Lower leg skin (tissue), 4 donors: Measurements from ENCODE around the gene PASK. TPM values are rescaled to one million over a fixed set of nuclear protein-coding genes. Genes with fewer than 3 reads are reported as not detected.

Experiments
- DNase-seq, 2 donors: peaks; one replicate each; pipeline ENCODE4 v3.0.0-alpha.2; 2019; ENCODE audit warnings: low spot score in 2 of 2
- H3K4me3 ChIP-seq: fragments of 200-600 bp; sonication (generic); 2 replicates; pipeline ENCODE4 v1.5.1; 2017; ENCODE audit warnings: mild to moderate bottlenecking, low read depth; ENCODE audit not compliant: poor library complexity, severe bottlenecking
- POLR2A ChIP-seq, 2 donors: fragments of 450-650 bp; IDR thresholded peaks; one replicate each; pipeline ENCODE4 v1.6.1; 2016 to 2017; ENCODE audit warnings: antibody characterized with exemption in 2 of 2, mild to moderate bottlenecking in 1 of 2, moderate library complexity in 1 of 2
- WGBS, 2 donors: methylation state at CpG; one replicate each; pipeline ENCODE4 v1.1.5; 2018; 5-methylcytosine and 5-hydroxymethylcytosine counted together
- intact Hi-C: fragments of 100-400 bp; cut with DNase I; formaldehyde crosslinking; loops from one replicate; pipeline ENCODE4 v1.15.0; 2023; ENCODE audit warnings: low total_unique reads
- total RNA-seq, 4 donors: library from RNA; depleted of rRNA; stranded (reverse); fragments of >200 nt; gene quantifications; one replicate each; pipeline ENCODE4 v1.1.0, GENCODE V29; 2016
- TF ChIP-seq, protein P1 (sequence below), 3 donors: fragments of 450-650 bp; IDR thresholded peaks; one replicate each; pipeline ENCODE4 v1.5.1; 2016; ENCODE audit warnings: antibody characterized with exemption in 3 of 3, mild to moderate bottlenecking in 3 of 3, moderate library complexity in 2 of 3

Gene PASK
- total RNA-seq, 4 donors from 2014 or later: 4.8 to 11.9 (median 6.5) TPM

DNA sequence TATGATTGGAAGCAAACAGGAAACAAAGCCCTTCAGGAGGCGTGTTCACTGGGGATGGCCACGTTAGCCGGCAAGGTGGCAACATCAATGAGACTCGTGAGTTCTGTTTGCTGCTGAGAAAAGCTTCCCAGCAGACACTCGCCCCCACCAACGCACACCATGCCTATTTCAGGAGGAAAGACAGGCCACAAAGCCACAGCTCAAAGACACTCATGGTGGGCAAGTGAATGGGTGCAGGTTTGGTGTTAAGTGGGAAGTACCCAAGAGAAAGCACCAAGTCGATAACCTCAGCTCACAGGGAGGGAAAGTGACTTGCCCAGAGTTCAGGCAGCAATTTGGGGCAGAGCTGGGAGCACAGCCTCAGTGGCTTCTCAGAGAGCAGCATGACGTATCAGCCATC is 36.7 kb downstream of the PASK start:
- no peak for DNase-seq
- intact Hi-C loops: no loop called here
- H3K4me3 ChIP-seq: no peak overlapping the region
- TF ChIP-seq, protein P1, sequence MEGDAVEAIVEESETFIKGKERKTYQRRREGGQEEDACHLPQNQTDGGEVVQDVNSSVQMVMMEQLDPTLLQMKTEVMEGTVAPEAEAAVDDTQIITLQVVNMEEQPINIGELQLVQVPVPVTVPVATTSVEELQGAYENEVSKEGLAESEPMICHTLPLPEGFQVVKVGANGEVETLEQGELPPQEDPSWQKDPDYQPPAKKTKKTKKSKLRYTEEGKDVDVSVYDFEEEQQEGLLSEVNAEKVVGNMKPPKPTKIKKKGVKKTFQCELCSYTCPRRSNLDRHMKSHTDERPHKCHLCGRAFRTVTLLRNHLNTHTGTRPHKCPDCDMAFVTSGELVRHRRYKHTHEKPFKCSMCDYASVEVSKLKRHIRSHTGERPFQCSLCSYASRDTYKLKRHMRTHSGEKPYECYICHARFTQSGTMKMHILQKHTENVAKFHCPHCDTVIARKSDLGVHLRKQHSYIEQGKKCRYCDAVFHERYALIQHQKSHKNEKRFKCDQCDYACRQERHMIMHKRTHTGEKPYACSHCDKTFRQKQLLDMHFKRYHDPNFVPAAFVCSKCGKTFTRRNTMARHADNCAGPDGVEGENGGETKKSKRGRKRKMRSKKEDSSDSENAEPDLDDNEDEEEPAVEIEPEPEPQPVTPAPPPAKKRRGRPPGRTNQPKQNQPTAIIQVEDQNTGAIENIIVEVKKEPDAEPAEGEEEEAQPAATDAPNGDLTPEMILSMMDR (IDR thresholded peaks at IDR 0.05): no peak
- no peak for TF ChIP-seq POLR2A (IDR thresholded peaks at IDR 0.05)
- WGBS, 2 donors: 82 to 90% methylated on average over 8 of the region's 8 CpGs

DNA sequence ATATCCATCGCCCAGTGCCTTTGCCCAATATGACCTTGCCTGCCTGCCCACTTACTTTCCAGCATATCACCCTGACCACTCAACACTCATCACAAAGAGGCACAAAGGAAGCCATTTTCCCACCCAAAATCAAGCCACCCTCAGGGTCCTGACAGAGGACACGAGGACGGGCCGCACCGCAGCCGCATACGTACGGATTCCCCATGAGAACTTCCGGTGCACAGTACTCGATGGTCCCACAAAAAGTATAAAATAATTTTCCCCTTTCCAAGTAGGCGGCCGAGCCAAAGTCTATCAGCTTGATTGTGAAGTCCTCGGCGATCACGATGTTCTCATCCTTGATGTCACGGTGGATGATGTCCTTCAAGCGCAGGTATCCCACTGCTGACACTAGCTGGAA is 37.2 kb downstream of the PASK start:
- TF ChIP-seq POLR2A (IDR thresholded peaks at IDR 0.05): no peak
- TF ChIP-seq, protein P1 (IDR thresholded peaks at IDR 0.05): no peak
- no peak overlapping the region for H3K4me3 ChIP-seq
- 93 to 96% methylated on average over 17 of the region's 17 CpGs for WGBS, 2 donors
- intact Hi-C loops: no loop called here
- no peak for DNase-seq

DNA sequence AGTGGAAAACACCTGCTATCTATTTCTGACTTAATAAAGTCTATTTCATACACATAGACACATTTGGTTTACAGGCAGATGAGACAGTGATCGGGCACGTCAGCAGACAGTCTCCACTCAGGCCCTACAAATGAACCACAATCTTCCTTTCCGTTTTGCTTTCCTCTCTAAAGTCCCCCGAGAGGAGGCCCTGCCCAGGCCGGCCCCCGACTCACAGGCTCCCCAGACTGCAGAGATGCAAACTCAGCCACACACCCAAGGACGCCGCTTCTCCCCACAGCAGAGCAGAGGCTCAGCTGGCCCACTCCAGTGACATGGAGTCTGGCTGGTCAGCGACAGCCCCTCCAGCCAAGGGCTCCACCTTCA is 37.8 kb downstream of the PASK start:
- TF ChIP-seq, protein P1 (IDR thresholded peaks at IDR 0.05): no peak
- TF ChIP-seq POLR2A (IDR thresholded peaks at IDR 0.05): no peak
- intact Hi-C loops: no loop called here
- no peak overlapping the region for H3K4me3 ChIP-seq
- no peak for DNase-seq
- 87 to 88% methylated on average over 9 of the region's 9 CpGs for WGBS, 2 donors

DNA sequence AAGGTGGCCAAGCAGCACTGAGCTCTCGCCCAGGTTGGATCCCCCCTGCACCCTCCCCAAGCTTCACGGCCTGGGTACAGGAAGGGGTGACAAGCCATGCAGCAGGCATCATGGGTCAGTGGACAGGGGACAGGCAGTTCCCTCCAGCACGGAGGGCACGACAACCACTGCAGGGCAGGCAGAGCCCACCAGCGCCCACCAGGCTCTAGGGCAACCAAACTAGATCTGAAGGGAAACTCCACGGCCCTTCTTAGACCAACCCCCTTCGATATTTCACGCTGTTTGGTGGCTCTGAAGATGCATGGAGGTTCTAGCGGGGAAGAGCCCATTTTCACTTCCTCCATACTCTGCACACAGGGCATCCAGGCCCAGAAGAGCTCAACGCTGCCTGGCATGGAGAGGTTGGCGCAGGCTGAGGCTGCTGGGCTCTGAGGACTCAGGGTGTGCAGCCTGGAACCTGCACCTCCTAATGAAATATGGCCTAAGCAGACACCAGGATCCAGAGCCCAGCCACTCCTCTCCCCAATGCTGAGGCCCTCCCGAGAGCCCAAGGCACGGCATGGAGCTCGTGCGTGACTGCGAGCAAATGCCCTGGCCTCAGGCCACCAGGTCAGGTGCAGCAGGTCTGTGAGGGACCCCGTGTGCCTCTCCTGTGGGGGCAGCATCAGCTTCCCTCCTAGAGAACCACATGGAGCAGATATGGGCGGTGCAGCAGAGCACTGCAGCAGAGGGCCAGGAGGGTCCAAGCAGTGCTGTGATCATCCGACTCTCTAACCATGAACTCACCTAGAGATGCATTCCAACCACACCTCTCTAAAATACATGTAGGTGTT is 38.4 kb downstream of the PASK start:
- 83 to 87% methylated on average over 15 to 19 of the region's 19 CpGs for WGBS, 2 donors
- intact Hi-C loops: no loop called here
- no peak overlapping the region for H3K4me3 ChIP-seq
- peak in 1 of 2 donors; percentile 64 for DNase-seq
- TF ChIP-seq POLR2A (IDR thresholded peaks at IDR 0.05): no peak
- TF ChIP-seq, protein P1 (IDR thresholded peaks at IDR 0.05): no peak

DNA sequence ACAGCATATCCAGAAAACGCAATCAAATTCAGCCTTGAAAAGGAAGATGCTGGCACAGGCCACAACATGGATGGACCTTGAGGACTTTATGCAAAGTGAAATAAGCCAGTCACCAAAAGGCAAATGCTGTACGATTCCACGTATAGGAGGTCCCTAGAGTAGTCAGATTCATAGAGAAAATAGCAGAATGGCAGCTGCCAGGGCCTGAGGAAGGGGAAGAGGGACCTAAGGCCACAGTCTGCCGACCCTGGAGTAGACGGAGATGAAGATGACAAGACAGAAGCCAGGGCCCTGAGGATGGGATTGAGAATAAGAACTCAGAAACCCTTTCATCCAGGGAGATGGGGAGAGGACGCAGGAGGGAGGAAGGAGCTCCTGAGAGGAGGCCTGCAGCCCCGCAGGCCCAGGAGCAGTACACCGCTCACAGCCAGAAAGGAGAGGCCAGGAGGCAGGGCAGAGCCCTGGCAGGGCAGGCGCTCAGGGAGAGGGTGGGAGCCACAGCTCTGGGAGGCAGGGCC is 39.1 kb downstream of the PASK start:
- 84 to 95% methylated on average over 9 of the region's 9 CpGs for WGBS, 2 donors

More for the DNA sequence above, 39.1 kb downstream of the PASK start:
- no peak overlapping the region for H3K4me3 ChIP-seq
- intact Hi-C loops: no loop called here
- TF ChIP-seq, protein P1 (IDR thresholded peaks at IDR 0.05): no peak
- TF ChIP-seq POLR2A (IDR thresholded peaks at IDR 0.05): no peak
- peak in 1 of 2 donors; percentile 56 for DNase-seq
